Activated T-cell treated with anti-CD3 and anti-CD28 coated beads, Interleukin-2, amount 50 U/mL, for 4 hours (primary cell): ENCODE measurements around the gene ARHGEF16. TPM values are rescaled to one million over a fixed set of nuclear protein-coding genes. Genes with fewer than 3 reads are reported as not detected.

ENCODE experiments used
- ATAC-seq, 2 donors: fragments of 200-7000 bp; cut with Tn5 transposase; one replicate each; pipeline ENCODE4 v1.10.0; 2021
- DNase-seq: peaks from one replicate; pipeline ENCODE4 v3.0.0-alpha.2; 2020
- H3K27me3 Mint-ChIP-seq: one replicate; pipeline ENCODE4 v1.8.0; 2021; ENCODE audit warnings: low read depth, mixed read lengths
- H3K36me3 Mint-ChIP-seq: one replicate; pipeline ENCODE4 v1.8.0; 2022; ENCODE audit warnings: mixed read lengths; ENCODE audit not compliant: insufficient read depth
- H3K4me1 Mint-ChIP-seq: one replicate; pipeline ENCODE4 v1.8.0; 2021; ENCODE audit warnings: low read depth, mixed read lengths
- H3K4me3 Mint-ChIP-seq: one replicate; pipeline ENCODE4 v1.8.0; 2021; ENCODE audit warnings: mild to moderate bottlenecking, moderate library complexity, mixed read lengths
- H3K9me3 Mint-ChIP-seq: one replicate; pipeline ENCODE4 v1.8.0; 2021; ENCODE audit warnings: mixed read lengths
- total RNA-seq, 3 donors: library from RNA; stranded (reverse); gene quantifications; one replicate each; pipeline ENCODE4 v1.2.1, GENCODE V29; 2021

The ARHGEF16 gene
- total RNA-seq, 3 donors from 2014 or later, result 0.13 to 0.15 TPM; not detected in 1

- DNase-seq, result no peak
- no peak for ATAC-seq
- H3K4me3 Mint-ChIP-seq, result no peak overlapping the region
Observed at GRCh38 chr1:3417082-3417739, 37.3 kb upstream of the ARHGEF16 start.

GRCh38 chr1:3417934-3418333, 36.5 kb upstream of the ARHGEF16 start:
- H3K4me3 Mint-ChIP-seq, result no peak overlapping the region
- H3K9me3 Mint-ChIP-seq, result no peaks in the 10 kb centered on the region
- H3K27me3 Mint-ChIP-seq, result peaks cover 14% of the 10 kb centered on the region
- H3K36me3 Mint-ChIP-seq, result no peaks in the 10 kb centered on the region
- DNase-seq (no peak), ATAC-seq (no peak)
- no peaks in the 10 kb centered on the region for H3K4me1 Mint-ChIP-seq

More at GRCh38 chr1:3417082-3417739, 37.3 kb upstream of the ARHGEF16 start:
- Mint-ChIP-seq H3K4me1 (no peaks in the 10 kb centered on the region), H3K27me3 (peaks cover 11% of the 10 kb centered on the region), H3K9me3 (no peaks in the 10 kb centered on the region), H3K36me3 (no peaks in the 10 kb centered on the region)

GRCh38 chr1:3418600-3418999, 35.9 kb upstream of the ARHGEF16 start:
- no peaks in the 10 kb centered on the region for H3K4me1 Mint-ChIP-seq
- H3K27me3 Mint-ChIP-seq, result peaks cover 14% of the 10 kb centered on the region
- H3K9me3 Mint-ChIP-seq, result no peaks in the 10 kb centered on the region
- H3K36me3 Mint-ChIP-seq, result no peaks in the 10 kb centered on the region
- no peak overlapping the region for H3K4me3 Mint-ChIP-seq
- ATAC-seq (no peak), DNase-seq (no peak)

GRCh38 chr1:3419415-3420204, 34.9 kb upstream of the ARHGEF16 start:
- ATAC-seq (no peak), DNase-seq (no peak)
- no peaks in the 10 kb centered on the region for H3K4me1 Mint-ChIP-seq
- no peak overlapping the region for H3K4me3 Mint-ChIP-seq
- no peaks in the 10 kb centered on the region for H3K9me3 Mint-ChIP-seq
- no peaks in the 10 kb centered on the region for H3K36me3 Mint-ChIP-seq
- peaks cover 19% of the 10 kb centered on the region for H3K27me3 Mint-ChIP-seq

GRCh38 chr1:3420218-3420951, 34.1 kb upstream of the ARHGEF16 start:
- Mint-ChIP-seq H3K36me3 (no peaks in the 10 kb centered on the region), H3K4me3 (no peak overlapping the region), H3K4me1 (no peaks in the 10 kb centered on the region), H3K9me3 (no peaks in the 10 kb centered on the region), H3K27me3 (peaks cover 19% of the 10 kb centered on the region)
- no peak for DNase-seq
- no peak for ATAC-seq

GRCh38 chr1:3422638-3423037, 31.8 kb upstream of the ARHGEF16 start:
- Mint-ChIP-seq H3K36me3 (no peaks in the 10 kb centered on the region), H3K9me3 (no peaks in the 10 kb centered on the region), H3K27me3 (peaks cover 19% of the 10 kb centered on the region), H3K4me1 (no peaks in the 10 kb centered on the region), H3K4me3 (no peak overlapping the region)
- no peak for DNase-seq
- no peak for ATAC-seq

GRCh38 chr1:3423245-3423829, 31.1 kb upstream of the ARHGEF16 start:
- peaks cover 19% of the 10 kb centered on the region for H3K27me3 Mint-ChIP-seq
- H3K4me1 Mint-ChIP-seq, result no peaks in the 10 kb centered on the region
- H3K36me3 Mint-ChIP-seq, result no peaks in the 10 kb centered on the region
- H3K9me3 Mint-ChIP-seq, result no peaks in the 10 kb centered on the region
- ATAC-seq (no peak), DNase-seq (no peak)
- H3K4me3 Mint-ChIP-seq, result no peak overlapping the region

- Mint-ChIP-seq H3K4me3 (no peak overlapping the region), H3K36me3 (no peaks in the 10 kb centered on the region), H3K4me1 (no peaks in the 10 kb centered on the region), H3K9me3 (no peaks in the 10 kb centered on the region), H3K27me3 (peaks cover 19% of the 10 kb centered on the region)
- ATAC-seq (no peak), DNase-seq (no peak)
Observed at GRCh38 chr1:3423896-3424611, 30.4 kb upstream of the ARHGEF16 start.

- Mint-ChIP-seq H3K36me3 (no peaks in the 10 kb centered on the region), H3K4me1 (no peaks in the 10 kb centered on the region), H3K4me3 (no peak overlapping the region), H3K9me3 (no peaks in the 10 kb centered on the region), H3K27me3 (peaks cover 15% of the 10 kb centered on the region)
- ATAC-seq (no peak), DNase-seq (no peak)
Observed at GRCh38 chr1:3425486-3426215, 28.8 kb upstream of the ARHGEF16 start.

GRCh38 chr1:3426956-3427535, 27.4 kb upstream of the ARHGEF16 start:
- ATAC-seq (no peak), DNase-seq (no peak)
- peaks cover 10% of the 10 kb centered on the region for H3K27me3 Mint-ChIP-seq
- H3K4me1 Mint-ChIP-seq, result no peaks in the 10 kb centered on the region
- H3K36me3 Mint-ChIP-seq, result no peaks in the 10 kb centered on the region
- H3K9me3 Mint-ChIP-seq, result no peaks in the 10 kb centered on the region
- H3K4me3 Mint-ChIP-seq, result no peak overlapping the region

- Mint-ChIP-seq H3K9me3 (no peaks in the 10 kb centered on the region), H3K36me3 (no peaks in the 10 kb centered on the region), H3K4me3 (no peak overlapping the region), H3K27me3 (peaks cover 5% of the 10 kb centered on the region), H3K4me1 (no peaks in the 10 kb centered on the region)
- DNase-seq (no peak), ATAC-seq (no peak)
Observed at GRCh38 chr1:3427711-3428704, 26.5 kb upstream of the ARHGEF16 start.

- no peaks in the 10 kb centered on the region for H3K4me1 Mint-ChIP-seq
- ATAC-seq, result no peak
Observed at GRCh38 chr1:3428899-3429298, 25.6 kb upstream of the ARHGEF16 start.

More at GRCh38 chr1:3428899-3429298, 25.6 kb upstream of the ARHGEF16 start:
- Mint-ChIP-seq H3K9me3 (no peaks in the 10 kb centered on the region), H3K27me3 (peaks cover 5% of the 10 kb centered on the region), H3K36me3 (no peaks in the 10 kb centered on the region), H3K4me3 (no peak overlapping the region)
- DNase-seq, result no peak
